Skeletal muscle tissue (tissue), 4 donors: ENCODE measurements around the gene LOXHD1. TPM values are rescaled to one million over a fixed set of nuclear protein-coding genes. Genes with fewer than 3 reads are reported as not detected.

Source experiments
- H3K27ac ChIP-seq: one replicate; pipeline ENCODE4 v1.7.0; 2013; ENCODE audit warnings: mild to moderate bottlenecking, low read depth, low read length, inconsistent platforms
- H3K27me3 ChIP-seq, 3 donors: one replicate each; pipeline ENCODE4 v1.7.0; 2013; ENCODE audit warnings: low read length in 3 of 3; ENCODE audit not compliant: control insufficient read depth in 3 of 3, insufficient read depth in 3 of 3
- H3K36me3 ChIP-seq, 3 donors: one replicate each; pipeline ENCODE4 v1.7.0; 2013; ENCODE audit warnings: low read length in 3 of 3; ENCODE audit not compliant: control insufficient read depth in 3 of 3, insufficient read depth in 3 of 3
- H3K4me1 ChIP-seq, 3 donors: one replicate each; pipeline ENCODE4 v1.7.0; 2013; ENCODE audit warnings: low read length in 3 of 3, mild to moderate bottlenecking in 3 of 3; ENCODE audit not compliant: control insufficient read depth in 3 of 3, insufficient read depth in 3 of 3
- H3K4me3 ChIP-seq, 3 donors: one replicate each; pipeline ENCODE4 v1.7.0; 2013; ENCODE audit warnings: low read length in 3 of 3
- H3K9ac ChIP-seq, 3 donors: one replicate each; pipeline ENCODE4 v1.7.0; 2013; ENCODE audit warnings: low read length in 3 of 3, mild to moderate bottlenecking in 3 of 3, moderate library complexity in 2 of 3, low read depth in 1 of 3
- H3K9me3 ChIP-seq, 3 donors: one replicate each; pipeline ENCODE4 v1.7.0; 2013; ENCODE audit warnings: low read length in 3 of 3; ENCODE audit not compliant: control insufficient read depth in 3 of 3
- total RNA-seq: library from RNA; depleted of rRNA; stranded (reverse); fragments of >200 nt; gene quantifications from one replicate; pipeline ENCODE4 v1.2.3, GENCODE V29; 2014
- donor health status: Osteomylitis.

Gene LOXHD1
- total RNA-seq, 1 donor from 2014 or later: 1.6 TPM

DNA sequence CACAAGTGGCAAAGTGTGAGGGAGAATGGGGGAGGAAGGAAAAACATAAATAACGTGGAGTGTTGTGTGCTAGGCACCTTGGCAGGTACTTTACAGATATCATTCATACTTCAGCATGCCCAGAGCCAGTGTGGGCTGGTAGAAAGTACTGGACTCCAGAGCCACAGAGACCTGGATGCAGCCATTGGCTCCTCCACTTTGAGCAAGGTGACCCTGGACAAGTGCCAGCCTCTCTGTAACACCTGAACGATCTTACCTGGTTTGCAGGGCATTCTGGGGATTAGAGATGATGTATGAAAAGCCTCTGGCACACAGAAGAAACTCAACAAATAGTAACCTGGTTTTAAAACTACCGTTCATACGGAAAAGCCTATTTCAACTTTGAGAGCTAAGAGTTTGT lies 6.3 kb downstream of the LOXHD1 start:
- Histone ChIP-seq H3K36me3 (no peaks in the 10 kb centered on the region), H3K9ac (no peak overlapping the region), H3K4me1 (no peaks in the 10 kb centered on the region), H3K27ac (no peak overlapping the region), H3K9me3 (no peaks in the 10 kb centered on the region), H3K4me3 (no peak overlapping the region), H3K27me3 (peaks cover 0 to 3% (median 0%) of the 10 kb centered on the region in 3 donors)

DNA sequence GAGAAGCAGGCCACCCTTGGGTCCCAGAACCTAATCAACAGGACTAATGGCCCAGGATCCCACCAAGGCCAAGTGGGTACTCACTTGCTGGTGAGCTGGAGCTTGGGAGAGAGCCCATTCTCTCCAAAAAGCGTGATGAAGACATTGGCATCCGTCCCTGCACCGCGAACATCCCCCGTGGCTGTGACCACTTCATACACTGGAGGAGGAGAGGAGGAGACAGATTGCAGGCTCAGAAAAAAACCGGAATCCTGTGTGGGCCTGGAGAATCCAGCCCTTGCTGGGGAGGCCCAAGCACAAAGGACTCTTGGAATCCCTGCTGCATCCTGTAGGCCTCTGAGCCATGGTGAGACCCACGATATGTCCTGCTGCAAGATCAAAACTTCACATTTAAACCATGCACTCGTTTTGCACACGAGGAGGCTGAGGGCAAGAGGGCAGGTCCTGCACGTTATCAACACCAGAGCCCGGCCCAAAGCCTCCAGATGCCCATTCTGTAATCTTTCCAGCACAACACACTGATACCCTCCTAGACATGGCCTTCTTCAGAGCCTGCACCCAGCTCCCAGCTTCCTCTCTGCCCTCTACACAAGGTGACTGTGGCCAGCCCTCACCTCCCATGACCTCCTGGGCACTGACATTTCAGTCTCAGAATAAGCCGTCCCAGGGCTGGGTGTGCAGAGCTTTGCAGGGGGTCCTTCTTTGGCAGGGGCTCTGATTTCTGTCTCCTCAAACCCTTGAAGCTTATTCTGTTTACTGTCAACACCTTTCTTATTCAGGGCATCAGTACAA lies 7.8 kb downstream of the LOXHD1 start:
- Histone ChIP-seq H3K4me1 (no peaks in the 10 kb centered on the region), H3K36me3 (no peaks in the 10 kb centered on the region), H3K27me3 (peaks cover 0 to 3% (median 0%) of the 10 kb centered on the region in 3 donors), H3K4me3 (no peak overlapping the region), H3K9ac (no peak overlapping the region), H3K27ac (no peak overlapping the region), H3K9me3 (no peaks in the 10 kb centered on the region)

DNA sequence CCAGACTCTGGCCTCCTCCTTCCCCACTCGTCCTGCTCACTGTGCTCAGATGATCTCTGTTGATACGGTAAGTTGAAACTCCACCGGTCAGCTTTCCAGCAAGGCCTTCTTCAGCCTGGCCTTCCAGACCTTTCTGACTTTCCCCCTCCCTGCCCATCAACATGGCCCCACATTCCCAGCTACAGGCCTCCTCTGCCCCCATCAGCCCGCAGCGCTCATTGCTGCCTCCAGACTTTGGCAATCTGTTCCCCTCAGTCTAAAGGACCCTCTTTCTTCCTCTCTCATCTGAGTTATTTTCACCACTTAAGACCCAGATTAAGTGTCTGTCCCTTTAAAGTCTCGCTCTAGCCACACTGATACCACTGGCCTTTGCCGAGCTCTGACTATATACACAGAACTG lies 10.6 kb downstream of the LOXHD1 start:
- Histone ChIP-seq H3K27ac (no peak overlapping the region), H3K9ac (no peak overlapping the region), H3K4me1 (no peaks in the 10 kb centered on the region), H3K9me3 (no peaks in the 10 kb centered on the region), H3K27me3 (peaks cover 0 to 9% (median 5%) of the 10 kb centered on the region in 3 donors), H3K4me3 (no peak overlapping the region), H3K36me3 (no peaks in the 10 kb centered on the region)

DNA sequence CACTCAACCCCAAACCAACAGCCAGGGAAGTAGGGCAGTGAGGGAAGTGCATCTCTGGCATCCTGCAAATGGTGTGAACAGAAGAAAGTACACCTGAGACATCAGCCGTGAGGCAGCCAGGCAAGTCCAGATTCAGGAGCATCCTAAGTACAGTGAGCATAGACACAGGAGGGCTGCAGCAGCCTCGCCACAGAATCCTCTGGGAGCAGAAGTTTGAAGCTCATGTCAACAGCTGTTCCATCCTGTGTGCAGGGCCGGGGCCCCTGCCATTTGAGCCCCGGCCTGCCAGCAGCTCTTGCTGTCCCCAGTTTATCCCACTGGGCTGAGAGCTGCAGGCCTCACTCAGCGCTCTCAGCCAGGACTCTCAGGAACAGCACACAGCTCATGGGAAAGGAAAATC lies 14.5 kb downstream of the LOXHD1 start:
- no peaks in the 10 kb centered on the region for H3K36me3 ChIP-seq
- H3K27ac ChIP-seq: no peak overlapping the region
- H3K9ac ChIP-seq: no peak overlapping the region
- no peaks in the 10 kb centered on the region for H3K9me3 ChIP-seq
- no peaks in the 10 kb centered on the region for H3K4me1 ChIP-seq
- H3K27me3 ChIP-seq: peaks cover 0 to 5% (median 5%) of the 10 kb centered on the region in 3 donors
- H3K4me3 ChIP-seq: no peak overlapping the region

DNA sequence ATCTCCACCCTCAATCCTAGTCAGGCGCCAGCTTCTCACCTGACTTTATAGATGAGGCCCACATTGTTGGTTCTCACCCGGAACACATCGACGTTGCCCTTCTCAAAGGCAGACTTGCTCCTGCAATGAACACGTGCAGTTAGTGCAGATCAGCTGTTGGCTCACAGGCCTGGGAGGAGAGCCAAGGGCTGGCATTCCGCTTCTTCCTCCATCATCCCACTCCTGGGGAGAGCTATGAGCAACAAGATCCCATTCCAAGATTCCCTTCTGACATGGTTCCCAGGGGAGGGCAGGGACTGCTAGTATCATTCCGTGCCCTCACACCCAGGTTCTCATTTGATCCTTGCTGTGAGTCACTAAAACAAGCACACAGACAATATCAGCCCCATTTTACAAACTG lies 15.1 kb downstream of the LOXHD1 start:
- H3K4me1 ChIP-seq: no peaks in the 10 kb centered on the region
- H3K36me3 ChIP-seq: no peaks in the 10 kb centered on the region
- peaks cover 0 to 5% (median 5%) of the 10 kb centered on the region in 3 donors for H3K27me3 ChIP-seq
- no peak overlapping the region for H3K9ac ChIP-seq
- H3K27ac ChIP-seq: no peak overlapping the region
- H3K9me3 ChIP-seq: no peaks in the 10 kb centered on the region
- H3K4me3 ChIP-seq: no peak overlapping the region

DNA sequence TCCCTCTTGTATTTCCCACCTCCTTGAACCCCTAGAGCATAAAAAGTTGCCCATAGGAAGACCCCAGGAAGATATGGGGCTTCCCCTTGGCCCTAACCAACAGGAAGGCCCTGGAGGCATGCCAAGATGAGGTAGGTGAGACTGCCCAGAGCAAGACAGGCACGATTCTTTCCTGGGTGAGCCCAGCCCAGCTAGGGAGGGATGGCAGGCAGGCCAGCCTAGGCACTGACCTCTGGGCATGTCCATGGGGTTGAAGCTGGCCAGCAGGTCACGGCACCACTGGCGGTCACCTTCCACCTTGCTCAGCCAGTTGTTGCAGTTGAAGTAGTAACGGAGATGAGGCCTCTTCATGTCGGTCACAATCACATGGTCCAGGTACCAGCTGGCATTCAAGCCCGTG lies 17.6 kb downstream of the LOXHD1 start:
- Histone ChIP-seq H3K27ac (no peak overlapping the region), H3K4me1 (no peaks in the 10 kb centered on the region), H3K9ac (no peak overlapping the region), H3K4me3 (no peak overlapping the region), H3K9me3 (no peaks in the 10 kb centered on the region), H3K27me3 (peaks cover 0 to 5% (median 5%) of the 10 kb centered on the region in 3 donors), H3K36me3 (no peaks in the 10 kb centered on the region)

DNA sequence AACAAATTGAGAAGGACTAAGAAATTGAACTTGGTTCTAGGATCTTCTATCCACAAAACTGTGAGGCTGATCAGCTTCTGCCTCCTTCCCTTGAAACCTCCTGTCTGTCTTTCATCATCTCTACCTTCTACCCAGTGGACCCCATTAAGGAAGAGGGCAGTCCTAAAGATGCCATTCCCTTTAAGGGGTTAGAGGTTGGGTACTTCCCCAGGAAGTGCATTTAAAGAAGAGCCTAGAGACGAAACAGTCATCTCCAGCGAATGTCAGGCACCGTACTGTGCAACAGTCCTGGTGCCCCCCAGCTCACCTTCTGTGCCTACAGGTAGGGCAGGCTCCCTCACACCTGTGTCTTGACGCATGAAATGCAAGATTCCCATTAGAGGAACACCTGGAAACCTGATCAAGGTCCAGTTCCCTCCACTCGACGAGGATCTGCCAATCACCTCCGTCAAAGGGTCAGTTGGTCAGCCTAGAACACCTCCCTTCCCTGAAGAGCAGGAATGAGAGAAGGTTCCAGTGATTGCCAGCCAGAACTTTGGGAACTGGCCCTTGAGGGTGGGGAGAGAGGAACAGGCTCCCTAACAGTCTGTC lies 20.9 kb downstream of the LOXHD1 start:
- Histone ChIP-seq H3K27me3 (no peaks in the 10 kb centered on the region), H3K9me3 (no peaks in the 10 kb centered on the region)

DNA sequence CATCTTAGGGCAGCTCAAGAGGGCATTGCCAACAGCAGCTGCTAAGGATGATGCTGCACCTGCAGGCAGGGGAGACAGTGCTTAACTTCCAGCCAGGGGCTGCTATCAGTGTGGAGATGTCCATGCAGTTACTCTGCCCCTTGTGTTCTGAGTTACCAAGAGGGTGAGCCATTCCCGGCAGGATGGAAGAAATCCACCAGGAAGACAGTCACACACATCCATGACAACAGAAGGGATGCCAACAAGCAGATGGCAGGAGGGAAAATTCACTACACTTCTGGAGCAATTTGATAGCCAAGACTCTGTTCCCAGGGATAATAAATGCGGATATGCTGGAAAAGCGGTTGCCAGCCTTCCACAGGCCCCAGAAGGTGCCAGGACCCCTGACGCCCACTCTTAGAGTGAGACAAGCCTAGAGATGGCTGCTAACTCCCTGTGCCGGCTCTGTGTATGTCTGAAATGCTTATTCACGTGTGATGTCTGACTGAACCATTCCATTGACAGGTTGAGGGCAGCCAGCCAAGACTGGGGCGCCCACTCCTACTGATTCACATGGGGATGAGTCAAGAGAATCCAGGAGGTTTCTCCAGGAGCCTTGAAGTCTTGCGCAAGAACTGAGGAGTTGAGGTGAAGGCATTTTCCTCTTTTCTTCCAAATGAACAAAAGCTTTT lies 24.5 kb downstream of the LOXHD1 start:
- Histone ChIP-seq H3K9ac (no peak overlapping the region), H3K9me3 (no peaks in the 10 kb centered on the region), H3K27me3 (peaks cover 0 to 8% (median 0%) of the 10 kb centered on the region in 3 donors), H3K27ac (no peak overlapping the region), H3K4me3 (no peak overlapping the region), H3K36me3 (no peaks in the 10 kb centered on the region), H3K4me1 (no peaks in the 10 kb centered on the region)

More for the DNA sequence above, 20.9 kb downstream of the LOXHD1 start:
- Histone ChIP-seq H3K27ac (no peak overlapping the region), H3K36me3 (no peaks in the 10 kb centered on the region), H3K4me1 (no peaks in the 10 kb centered on the region), H3K4me3 (no peak overlapping the region), H3K9ac (no peak overlapping the region)

DNA sequence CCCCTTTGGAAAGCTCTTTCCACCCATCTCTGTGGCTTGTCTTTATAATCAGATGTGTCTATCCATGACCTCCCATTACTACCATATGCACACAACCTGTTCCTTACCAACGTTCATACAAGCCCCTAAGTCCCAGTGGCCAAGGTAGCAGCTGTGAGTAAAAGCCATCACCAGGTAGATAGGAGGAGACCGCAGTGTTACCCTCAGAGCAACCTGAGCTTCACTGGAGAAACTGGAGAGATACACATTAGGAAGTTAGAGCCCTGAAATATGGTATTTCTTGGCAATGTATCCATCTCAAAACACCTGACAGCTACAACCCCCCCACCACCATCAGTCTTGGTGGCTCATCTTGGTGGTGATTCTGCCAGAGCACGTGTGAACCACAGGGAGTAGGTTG lies 26.0 kb downstream of the LOXHD1 start:
- no peaks in the 10 kb centered on the region for H3K36me3 ChIP-seq
- peaks cover 0 to 8% (median 0%) of the 10 kb centered on the region in 3 donors for H3K27me3 ChIP-seq
- no peak overlapping the region for H3K4me3 ChIP-seq
- H3K9me3 ChIP-seq: no peaks in the 10 kb centered on the region
- no peak overlapping the region for H3K27ac ChIP-seq
- H3K4me1 ChIP-seq: no peaks in the 10 kb centered on the region
- H3K9ac ChIP-seq: no peak overlapping the region

DNA sequence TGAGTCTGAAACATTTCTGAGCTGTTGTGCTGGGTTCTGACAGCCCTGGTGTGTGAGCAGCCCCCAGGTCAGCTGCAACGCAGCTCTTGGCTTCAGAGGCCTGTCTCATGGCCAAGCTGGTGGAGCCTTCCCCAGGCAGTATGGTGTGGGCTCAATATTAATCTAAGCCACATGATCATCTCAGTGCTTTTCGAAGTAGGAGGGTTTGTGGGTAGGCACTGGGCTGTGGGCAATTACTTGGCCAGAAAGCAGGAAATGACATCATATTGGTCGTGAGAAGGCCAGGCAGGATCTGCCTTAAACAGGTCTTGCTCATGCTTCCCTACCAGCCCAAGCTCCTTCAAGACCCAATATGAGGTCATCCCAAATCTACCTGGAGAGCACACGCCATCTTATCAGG lies 26.9 kb downstream of the LOXHD1 start:
- H3K4me1 ChIP-seq: no peaks in the 10 kb centered on the region
- peaks cover 0 to 8% (median 0%) of the 10 kb centered on the region in 3 donors for H3K27me3 ChIP-seq
- no peak overlapping the region for H3K4me3 ChIP-seq
- no peaks in the 10 kb centered on the region for H3K36me3 ChIP-seq
- no peak overlapping the region for H3K27ac ChIP-seq
- H3K9ac ChIP-seq: no peak overlapping the region
- H3K9me3 ChIP-seq: no peaks in the 10 kb centered on the region
